OCI-LY7 (cell line): ENCODE measurements around the gene CFAP157.

ENCODE experiments used
- CTCF ChIP-seq: fragments of 200-600 bp; sonication (generic); conservative IDR thresholded peaks from 2 replicates; pipeline ENCODE4 v1.5.1; 2014; ENCODE audit warnings: mild to moderate bottlenecking, antibody characterized with exemption, low read length, moderate library complexity, mixed read lengths
- EZH2phosphoT487 ChIP-seq: fragments of 200-600 bp; sonication (generic); IDR thresholded peaks from 2 replicates; pipeline ENCODE4 v1.6.1; 2018; ENCODE audit warnings: low read depth, borderline replicate concordance, mild to moderate bottlenecking, mixed run types, antibody characterized with exemption, low read length, moderate library complexity, mixed read lengths

- TF ChIP-seq CTCF (no peak), EZH2phosphoT487 (no peak)
Observed at GRCh38 chr9:127711226-127711701, 4.5 kb downstream of the CFAP157 start.
